HG03175 (cell line): ENCODE measurements around the gene SGTB.
"Not testable (repeated sequence)": the region's sequence is repeated elsewhere in the genome, so short reads cannot be mapped to it uniquely, and the experiment has no call there.

Experiments
- ATAC-seq: cut with Tn5 transposase; IDR thresholded peaks from one replicate; pipeline ENCODE4 v1.9.1; 2021; ENCODE audit warnings: mild to moderate bottlenecking, moderate library complexity; ENCODE audit not compliant: unreplicated experiment

The SGTB gene

GRCh38 chr5:65674749-65675148, 47.2 kb downstream of the SGTB start:
- ATAC-seq, result no peak

- ATAC-seq, result no peak
Measured at GRCh38 chr5:65672796-65673195, 49.1 kb downstream of the SGTB start.

GRCh38 chr5:65668696-65669095, 53.2 kb downstream of the SGTB start:
- ATAC-seq, result no peak

GRCh38 chr5:65663804-65664521, 57.9 kb downstream of the SGTB start:
- no peak for ATAC-seq

- no peak for ATAC-seq
Measured at GRCh38 chr5:65654713-65655112, 67.2 kb downstream of the SGTB start.

- ATAC-seq, result no peak
Measured at GRCh38 chr5:65651144-65651543, 70.8 kb downstream of the SGTB start.

- no peak for ATAC-seq
Measured at GRCh38 chr5:65647941-65648340, 74.0 kb downstream of the SGTB start.

GRCh38 chr5:65646938-65647337, 75.0 kb downstream of the SGTB start:
- ATAC-seq, result no peak

- ATAC-seq, result no peak
Measured at GRCh38 chr5:65640240-65640639, 81.7 kb downstream of the SGTB start.

- ATAC-seq, result no peak
Measured at GRCh38 chr5:65630981-65631380, 90.9 kb downstream of the SGTB start.

GRCh38 chr5:65625743-65626142, 96.2 kb downstream of the SGTB start:
- no peak for ATAC-seq

GRCh38 chr5:65624571-65625555, 97.0 kb downstream of the SGTB start, which contains the start of the genes SHLD3 and TRAPPC13:
Gene SHLD3 (plus strand): TSS chr5:65625027. CDS start chr5:65629588, 4,561 bp downstream.
Gene TRAPPC13 (plus strand): TSS chr5:65625027. CDS start chr5:65625061, 34 bp downstream.
- peak; percentile 75 for ATAC-seq

- ATAC-seq, result peak; percentile 95
Measured at GRCh38 chr5:65624025-65624570, 97.8 kb downstream of the SGTB start, which contains the start of gene TRIM23. Gene TRIM23 (minus strand): TSS chr5:65624333. CDS start chr5:65624274, 59 bp downstream.

GRCh38 chr5:65623482-65623881, 98.4 kb downstream of the SGTB start:
- ATAC-seq, result no peak

GRCh38 chr5:65621961-65622360, 99.9 kb downstream of the SGTB start:
- ATAC-seq, result not testable (repeated sequence)

GRCh38 chr5:65620021-65620420, 101.9 kb downstream of the SGTB start:
- no peak for ATAC-seq
